ENCODE measurements around the gene ADAM12.

Gene ADAM12

DNA sequence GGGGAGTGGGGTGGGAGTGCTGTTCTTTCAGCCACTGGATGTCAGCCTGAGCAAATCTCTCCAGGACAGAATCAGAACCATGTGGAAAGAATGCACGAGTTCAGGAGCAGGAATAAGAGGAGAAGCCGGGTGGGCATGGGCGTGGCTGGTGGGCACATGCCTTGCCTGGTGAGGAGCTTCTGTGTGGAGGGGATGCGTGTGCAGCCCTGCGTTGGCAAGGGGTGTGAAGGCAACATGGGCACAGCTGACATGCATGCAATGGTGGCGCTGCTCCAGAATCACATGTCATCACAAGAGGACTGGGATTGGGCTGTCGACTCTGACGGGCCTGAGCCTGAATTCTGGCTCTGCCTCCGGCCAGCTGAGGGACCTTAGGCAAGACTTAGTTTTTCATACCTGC is 162.1 kb downstream of the ADAM12 start:
- ATAC-seq (ENCODE audit: insufficient read depth, low read depth) (no peak), DNase-seq (no peak)
- no peak overlapping the region for H3K4me2 ChIP-seq (ENCODE audit: insufficient read depth, low read length)
- no peak overlapping the region for H3K27ac ChIP-seq (ENCODE audit: low read length)
- no peaks in the 10 kb centered on the region for H4K20me1 ChIP-seq (ENCODE audit: insufficient read depth, low read length)
- no peaks in the 10 kb centered on the region for H3K4me1 ChIP-seq (ENCODE audit: insufficient read depth, low read length)
- no peak overlapping the region for H2AFZ ChIP-seq (ENCODE audit: low read depth, low read length)
- no peaks in the 10 kb centered on the region for H3K27me3 ChIP-seq (ENCODE audit: insufficient read depth, low read length, poor library complexity)
- H3K36me3 ChIP-seq (ENCODE audit: insufficient read depth, low read length) = no peaks in the 10 kb centered on the region
- H3K4me3 ChIP-seq (ENCODE audit: low read depth in 1 of 2, low read length in 2 of 2) = no peak overlapping the region
- no peaks in the 10 kb centered on the region for H3K79me2 ChIP-seq (ENCODE audit: insufficient read depth, low read length)
- no peak for TF ChIP-seq EZH2 (IDR thresholded peaks at IDR 0.05; ENCODE audit: borderline replicate concordance, low read depth, low read length, severe bottlenecking)
- TF ChIP-seq, protein P1, sequence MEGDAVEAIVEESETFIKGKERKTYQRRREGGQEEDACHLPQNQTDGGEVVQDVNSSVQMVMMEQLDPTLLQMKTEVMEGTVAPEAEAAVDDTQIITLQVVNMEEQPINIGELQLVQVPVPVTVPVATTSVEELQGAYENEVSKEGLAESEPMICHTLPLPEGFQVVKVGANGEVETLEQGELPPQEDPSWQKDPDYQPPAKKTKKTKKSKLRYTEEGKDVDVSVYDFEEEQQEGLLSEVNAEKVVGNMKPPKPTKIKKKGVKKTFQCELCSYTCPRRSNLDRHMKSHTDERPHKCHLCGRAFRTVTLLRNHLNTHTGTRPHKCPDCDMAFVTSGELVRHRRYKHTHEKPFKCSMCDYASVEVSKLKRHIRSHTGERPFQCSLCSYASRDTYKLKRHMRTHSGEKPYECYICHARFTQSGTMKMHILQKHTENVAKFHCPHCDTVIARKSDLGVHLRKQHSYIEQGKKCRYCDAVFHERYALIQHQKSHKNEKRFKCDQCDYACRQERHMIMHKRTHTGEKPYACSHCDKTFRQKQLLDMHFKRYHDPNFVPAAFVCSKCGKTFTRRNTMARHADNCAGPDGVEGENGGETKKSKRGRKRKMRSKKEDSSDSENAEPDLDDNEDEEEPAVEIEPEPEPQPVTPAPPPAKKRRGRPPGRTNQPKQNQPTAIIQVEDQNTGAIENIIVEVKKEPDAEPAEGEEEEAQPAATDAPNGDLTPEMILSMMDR (IDR thresholded peaks at IDR 0.05; ENCODE audit: borderline replicate concordance, extremely low read depth, low read length, poor library complexity, severe bottlenecking) = no peak
- H3K9ac ChIP-seq (ENCODE audit: low read depth, low read length) = no peak overlapping the region
- no peaks in the 10 kb centered on the region for H3K9me3 ChIP-seq (ENCODE audit: insufficient read depth, low read length, severe bottlenecking)

DNA sequence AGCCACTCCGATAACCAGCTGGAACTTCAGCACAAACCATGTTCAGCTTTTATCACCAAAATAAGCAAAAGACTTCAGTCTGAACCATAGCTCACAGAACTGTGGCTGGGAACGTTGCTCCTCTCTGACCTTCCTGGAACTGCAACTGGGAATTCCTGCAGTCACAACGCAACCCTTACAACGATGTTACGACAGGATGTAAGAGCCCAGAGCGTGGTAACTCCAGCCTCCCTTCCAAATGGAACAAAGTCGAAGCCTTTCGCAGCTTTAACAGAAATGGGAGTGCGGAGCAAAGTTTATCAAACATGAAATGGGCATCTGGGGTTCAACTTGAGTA is 162.6 kb downstream of the ADAM12 start:
- DNase-seq (no peak), ATAC-seq (ENCODE audit: insufficient read depth, low read depth) (no peak)
- no peaks in the 10 kb centered on the region for H3K79me2 ChIP-seq (ENCODE audit: insufficient read depth, low read length)
- H3K4me1 ChIP-seq (ENCODE audit: insufficient read depth, low read length) = no peaks in the 10 kb centered on the region
- H3K27ac ChIP-seq (ENCODE audit: low read length) = no peak overlapping the region
- no peak overlapping the region for H3K4me3 ChIP-seq (ENCODE audit: low read depth in 1 of 2, low read length in 2 of 2)
- TF ChIP-seq, protein P1 (IDR thresholded peaks at IDR 0.05; ENCODE audit: borderline replicate concordance, extremely low read depth, low read length, poor library complexity, severe bottlenecking) = no peak
- TF ChIP-seq EZH2 (IDR thresholded peaks at IDR 0.05; ENCODE audit: borderline replicate concordance, low read depth, low read length, severe bottlenecking) = no peak
- no peak overlapping the region for H2AFZ ChIP-seq (ENCODE audit: low read depth, low read length)
- no peaks in the 10 kb centered on the region for H4K20me1 ChIP-seq (ENCODE audit: insufficient read depth, low read length)
- H3K9me3 ChIP-seq (ENCODE audit: insufficient read depth, low read length, severe bottlenecking) = no peaks in the 10 kb centered on the region
- H3K36me3 ChIP-seq (ENCODE audit: insufficient read depth, low read length) = no peaks in the 10 kb centered on the region
- no peaks in the 10 kb centered on the region for H3K27me3 ChIP-seq (ENCODE audit: insufficient read depth, low read length, poor library complexity)
- no peak overlapping the region for H3K9ac ChIP-seq (ENCODE audit: low read depth, low read length)
- no peak overlapping the region for H3K4me2 ChIP-seq (ENCODE audit: insufficient read depth, low read length)

DNA sequence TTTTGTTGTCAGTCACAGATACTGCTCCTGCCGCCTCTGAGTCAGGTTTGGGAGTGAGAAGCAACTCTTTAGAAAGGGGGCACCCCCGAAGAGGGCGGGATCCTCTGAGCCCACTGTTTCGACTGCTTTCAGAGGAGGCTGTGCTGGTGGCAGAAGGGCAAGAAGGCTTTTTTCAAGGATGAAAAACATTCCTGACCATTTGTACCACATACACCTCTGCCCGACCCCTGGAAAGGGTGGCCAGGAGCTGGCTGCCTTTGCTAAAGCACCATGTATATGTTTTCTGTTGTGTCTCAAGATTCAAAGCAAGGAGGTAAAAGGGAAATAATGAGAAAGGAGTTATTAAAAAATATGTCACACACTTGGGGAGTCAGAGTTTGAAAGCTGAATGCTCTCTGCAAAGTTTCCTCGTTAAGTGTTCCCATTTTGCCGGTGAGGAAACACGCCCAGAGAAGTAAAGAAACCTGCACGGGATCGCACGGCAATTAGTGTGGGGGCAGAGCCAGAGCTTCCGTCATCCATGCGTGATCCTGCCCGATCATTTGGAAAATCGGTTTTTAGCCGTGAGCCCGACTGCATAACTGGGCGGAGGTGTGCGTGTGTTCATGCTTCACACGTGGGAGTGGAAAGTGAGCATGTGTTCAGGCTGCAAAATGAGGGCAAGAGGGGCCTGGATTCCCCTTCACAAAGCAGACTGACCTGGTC is 163.2 kb downstream of the ADAM12 start:
- no peaks in the 10 kb centered on the region for H3K9me3 ChIP-seq (ENCODE audit: insufficient read depth, low read length, severe bottlenecking)
- no peak for DNase-seq
- H4K20me1 ChIP-seq (ENCODE audit: insufficient read depth, low read length) = no peaks in the 10 kb centered on the region
- H3K4me3 ChIP-seq (ENCODE audit: low read depth in 1 of 2, low read length in 2 of 2) = no peak overlapping the region
- no peak for ATAC-seq (ENCODE audit: insufficient read depth, low read depth)
- no peaks in the 10 kb centered on the region for H3K36me3 ChIP-seq (ENCODE audit: insufficient read depth, low read length)
- H2AFZ ChIP-seq (ENCODE audit: low read depth, low read length) = no peak overlapping the region
- no peaks in the 10 kb centered on the region for H3K27me3 ChIP-seq (ENCODE audit: insufficient read depth, low read length, poor library complexity)
- no peak overlapping the region for H3K27ac ChIP-seq (ENCODE audit: low read length)
- H3K4me2 ChIP-seq (ENCODE audit: insufficient read depth, low read length) = no peak overlapping the region
- no peak for TF ChIP-seq EZH2 (IDR thresholded peaks at IDR 0.05; ENCODE audit: borderline replicate concordance, low read depth, low read length, severe bottlenecking)
- H3K79me2 ChIP-seq (ENCODE audit: insufficient read depth, low read length) = no peaks in the 10 kb centered on the region
- H3K4me1 ChIP-seq (ENCODE audit: insufficient read depth, low read length) = no peaks in the 10 kb centered on the region
- no peak overlapping the region for H3K9ac ChIP-seq (ENCODE audit: low read depth, low read length)

DNA sequence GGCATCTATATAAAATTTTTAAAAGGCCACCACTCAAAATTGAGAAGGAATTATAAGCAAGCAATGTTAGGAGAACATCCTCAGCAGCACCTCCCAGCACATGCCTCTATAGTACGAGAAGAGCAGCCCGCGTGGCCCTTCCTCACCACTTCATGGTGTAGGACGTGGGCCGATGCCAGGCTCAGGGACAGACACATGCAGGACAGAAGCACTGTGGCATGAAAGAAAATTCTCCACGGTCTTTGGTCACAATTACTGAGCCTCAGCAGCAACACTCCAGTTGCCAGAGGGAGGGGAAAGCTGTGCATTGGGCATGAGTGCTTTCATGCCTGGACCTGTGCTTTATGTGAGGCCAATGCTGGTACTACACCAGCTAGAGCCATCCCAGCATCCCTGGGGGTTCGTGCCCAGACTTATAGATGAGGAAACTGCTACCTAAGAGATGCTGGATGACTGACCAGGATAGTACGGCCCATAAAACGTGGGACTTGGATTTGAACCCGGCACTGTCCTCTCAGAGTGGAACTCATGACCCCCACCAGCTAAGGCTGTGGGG is 164.7 kb downstream of the ADAM12 start:
- TF ChIP-seq EZH2 (IDR thresholded peaks at IDR 0.05; ENCODE audit: borderline replicate concordance, low read depth, low read length, severe bottlenecking) = no peak
- TF ChIP-seq, protein P1 (IDR thresholded peaks at IDR 0.05; ENCODE audit: borderline replicate concordance, extremely low read depth, low read length, poor library complexity, severe bottlenecking) = no peak
- Histone ChIP-seq H3K27ac (ENCODE audit: low read length) (no peak overlapping the region), H3K9me3 (ENCODE audit: insufficient read depth, low read length, severe bottlenecking) (no peaks in the 10 kb centered on the region), H3K4me2 (ENCODE audit: insufficient read depth, low read length) (no peak overlapping the region), H2AFZ (ENCODE audit: low read depth, low read length) (no peak overlapping the region), H3K79me2 (ENCODE audit: insufficient read depth, low read length) (no peaks in the 10 kb centered on the region), H4K20me1 (ENCODE audit: insufficient read depth, low read length) (no peaks in the 10 kb centered on the region), H3K36me3 (ENCODE audit: insufficient read depth, low read length) (no peaks in the 10 kb centered on the region), H3K4me3 (ENCODE audit: low read depth in 1 of 2, low read length in 2 of 2) (no peak overlapping the region), H3K9ac (ENCODE audit: low read depth, low read length) (no peak overlapping the region), H3K4me1 (ENCODE audit: insufficient read depth, low read length) (no peaks in the 10 kb centered on the region), H3K27me3 (ENCODE audit: insufficient read depth, low read length, poor library complexity) (no peaks in the 10 kb centered on the region)
- no peak for ATAC-seq (ENCODE audit: insufficient read depth, low read depth)
- no peak for DNase-seq
